AG09319 (cell line): Measurements from ENCODE around the gene CHRNG.
"Not testable (repeated sequence)": the region's sequence is repeated elsewhere in the genome, so short reads cannot be mapped to it uniquely, and the experiment has no call there.

ENCODE experiments used
- DNase-seq: peaks from one replicate; pipeline ENCODE4 v3.0.0-alpha.2; 2010; ENCODE audit warnings: low read depth; ENCODE audit errors: extremely low read depth
- CTCF ChIP-seq: IDR thresholded peaks from 2 replicates; pipeline ENCODE4 v1.5.1; 2011; ENCODE audit warnings: low read depth, mild to moderate bottlenecking, inconsistent platforms, low read length, moderate library complexity

Gene CHRNG

GRCh38 chr2:232530626-232531260 is 8.7 kb upstream of the CHRNG start:
- no peak for DNase-seq
- no peak for TF ChIP-seq CTCF

- no peak for TF ChIP-seq CTCF
Observed at GRCh38 chr2:232532419-232532818, 7.1 kb upstream of the CHRNG start.

GRCh38 chr2:232532821-232533220 is 6.7 kb upstream of the CHRNG start:
- not testable (repeated sequence) for DNase-seq

More at GRCh38 chr2:232532419-232532818, 7.1 kb upstream of the CHRNG start:
- no peak for DNase-seq

GRCh38 chr2:232533944-232534710 is 5.4 kb upstream of the CHRNG start:
- TF ChIP-seq CTCF = no peak
- DNase-seq = no peak

- no peak for DNase-seq
- no peak for TF ChIP-seq CTCF
Observed at GRCh38 chr2:232534940-232535651, 4.4 kb upstream of the CHRNG start.

GRCh38 chr2:232535761-232536530 is 3.5 kb upstream of the CHRNG start:
- no peak for DNase-seq
- no peak for TF ChIP-seq CTCF

GRCh38 chr2:232537079-232537478 is 2.4 kb upstream of the CHRNG start:
- 0 out of 2 replicates have a peak, but pooled peaks have one; percentile 4 for TF ChIP-seq CTCF
- DNase-seq = no peak
